GM12878 (cell line): ENCODE results near the gene FRRS1L. TPM values are rescaled to one million over a fixed set of nuclear protein-coding genes. Genes with fewer than 3 reads are reported as not detected.

Experiments used
- ATAC-seq: fragments of 200-7000 bp; cut with Tn5 transposase; 3 replicates; pipeline ENCODE4 v1.9.1; 2020; ENCODE audit warnings: mild to moderate bottlenecking, moderate library complexity
- BruUV-seq: library from RNA; stranded (reverse); fragments of 400-500 nt; replicated peaks from 2 replicates; lab custom pipeline; 2021; lab: Mats Ljungman, UMichigan
- CTCF ChIA-PET: fragments of 300-600 bp; sonication (Branson Sonifier 250); formaldehyde crosslinking; extraction: SDS; loops from one replicate; lab custom pipeline; 2021; ENCODE audit warnings: inconsistent platforms; lab: Yijun Ruan, JAX
- POLR2A ChIA-PET: fragments of 350-600 bp; formaldehyde crosslinking; extraction: SDS; loops from one replicate; lab custom pipeline; 2021; ENCODE audit warnings: inconsistent platforms; lab: Charles Lee
- RAD21 ChIA-PET: fragments of 300-600 bp; sonication (Branson Sonifier 250); formaldehyde crosslinking; loops from one replicate; lab custom pipeline; 2023; ENCODE audit warnings: antibody characterized with exemption; ENCODE audit not compliant: unreplicated experiment; lab: Charles Lee
- SMC1A ChIA-PET: fragments of 300-600 bp; sonication (Branson Sonifier 250); formaldehyde crosslinking; loops from one replicate; lab custom pipeline; 2023; ENCODE audit not compliant: unreplicated experiment, uncharacterized antibody; lab: Charles Lee
- DNase-seq: peaks from one replicate; pipeline ENCODE4 v3.0.0-alpha.2; 2011; ENCODE audit warnings: low read depth, low spot score
- FAIRE-seq: peaks from 3 replicates; lab custom pipeline; 2011; peaks lifted over from hg19 to GRCh38; lab: Jason Lieb, UNC
- H2AFZ ChIP-seq: 2 replicates; pipeline ENCODE4 v1.6.0; 2011; ENCODE audit warnings: low read depth, low read length, control low read depth; ENCODE audit not compliant: control insufficient read depth
- H3K27ac ChIP-seq: 2 replicates; pipeline ENCODE4 v1.5.1; 2011; ENCODE audit warnings: control low read depth; ENCODE audit not compliant: control insufficient read depth, insufficient read depth
- H3K27me3 ChIP-seq, 2 experiments: replicated peaks in 1 of 2; 2 replicates each; pipeline versions ENCODE4 v1.6.0 to v1.6.1; 2011; ENCODE audit warnings: low read length in 1 of 2; ENCODE audit not compliant: control insufficient read depth in 2 of 2, insufficient read depth in 2 of 2
- H3K36me3 ChIP-seq, 2 experiments: 2 replicates each; pipeline ENCODE4 v1.5.1; 2011; ENCODE audit warnings: low read length in 1 of 2; ENCODE audit not compliant: control insufficient read depth in 2 of 2, insufficient read depth in 2 of 2
- H3K4me1 ChIP-seq: 2 replicates; pipeline ENCODE4 v1.6.1; 2011; ENCODE audit warnings: mild to moderate bottlenecking, low read length, moderate library complexity, mixed read lengths; ENCODE audit not compliant: control insufficient read depth, insufficient read depth
- H3K4me2 ChIP-seq: 2 replicates; pipeline ENCODE4 v1.6.0; 2011; ENCODE audit warnings: control low read depth; ENCODE audit not compliant: control insufficient read depth, insufficient read depth
- H3K4me3 ChIP-seq: fragments of 200-600 bp; sonication (generic); 2 replicates; pipeline ENCODE4 v1.5.1; 2016
- H3K79me2 ChIP-seq: 2 replicates; pipeline ENCODE4 v1.6.0; 2011; ENCODE audit warnings: low read length; ENCODE audit not compliant: control insufficient read depth, insufficient read depth
- H3K9ac ChIP-seq: 2 replicates; pipeline ENCODE4 v1.8.0; 2011; ENCODE audit warnings: low read length, control low read depth, mixed read lengths; ENCODE audit not compliant: control insufficient read depth, insufficient read depth
- H3K9me3 ChIP-seq: replicated peaks from 3 replicates; pipeline ENCODE4 v1.5.1; 2011; ENCODE audit warnings: mild to moderate bottlenecking, low read length; ENCODE audit not compliant: control insufficient read depth, insufficient read depth
- H4K20me1 ChIP-seq: 2 replicates; pipeline ENCODE4 v1.6.0; 2011; ENCODE audit not compliant: control insufficient read depth, insufficient read depth
- ATF3 ChIP-seq: IDR thresholded peaks from 2 replicates; pipeline ENCODE4 v1.6.1; 2011; ENCODE audit warnings: low read depth, mild to moderate bottlenecking, low read length, moderate library complexity, borderline replicate concordance; ENCODE audit errors: extremely low read depth
- CBX5 ChIP-seq: sonication (generic); IDR thresholded peaks from 2 replicates; pipeline ENCODE4 v1.6.1; 2016; ENCODE audit warnings: low read depth, moderate library complexity, mild to moderate bottlenecking, inconsistent platforms
- CHD4 ChIP-seq: fragments of 200-600 bp; sonication (generic); IDR thresholded peaks from 2 replicates; pipeline ENCODE4 v1.6.1; 2016; ENCODE audit warnings: mild to moderate bottlenecking
- GABPA ChIP-seq: IDR thresholded peaks from 2 replicates; pipeline ENCODE4 v1.6.1; 2014; ENCODE audit warnings: antibody characterized with exemption, low read depth, mild to moderate bottlenecking, inconsistent platforms
- IRF5 ChIP-seq: fragments of 450-650 bp; IDR thresholded peaks from 2 replicates; pipeline ENCODE4 v1.6.1; 2017; ENCODE audit warnings: borderline replicate concordance
- MYC ChIP-seq: IDR thresholded peaks from 2 replicates; pipeline ENCODE4 v1.6.1; 2011; ENCODE audit warnings: mild to moderate bottlenecking, low read length, moderate library complexity, inconsistent platforms; ENCODE audit not compliant: insufficient read depth, insufficient replicate concordance, insufficient read length, severe bottlenecking
- NBN ChIP-seq: fragments of 450-650 bp; IDR thresholded peaks from 2 replicates; pipeline ENCODE4 v1.6.1; 2016
- NRF1 ChIP-seq: conservative IDR thresholded peaks from 2 replicates; pipeline ENCODE4 v1.6.1; 2011; ENCODE audit warnings: mild to moderate bottlenecking, low read depth, low read length, improper control_type of control experiment
- POLR2AphosphoS2 ChIP-seq: IDR thresholded peaks from 2 replicates; pipeline ENCODE4 v1.6.1; 2011; ENCODE audit warnings: low read depth, mild to moderate bottlenecking, low read length, improper control_type of control experiment, moderate library complexity
- POLR2AphosphoS5 ChIP-seq: IDR thresholded peaks from 2 replicates; pipeline ENCODE4 v1.6.1; 2011; ENCODE audit warnings: mild to moderate bottlenecking, low read length, inconsistent platforms
- SIN3A ChIP-seq: IDR thresholded peaks from 2 replicates; pipeline ENCODE4 v1.6.1; 2012; ENCODE audit warnings: low read depth, low read length, improper control_type of control experiment
- TARDBP ChIP-seq: IDR thresholded peaks from 2 replicates; pipeline ENCODE4 v1.6.1; 2016; ENCODE audit warnings: borderline replicate concordance
- TBL1XR1 ChIP-seq: IDR thresholded peaks from 2 replicates; pipeline ENCODE4 v1.6.1; 2012; ENCODE audit warnings: low read depth, low read length, improper control_type of control experiment
- TCF12 ChIP-seq: IDR thresholded peaks from 2 replicates; pipeline ENCODE4 v1.6.1; 2011; ENCODE audit warnings: low read depth, mild to moderate bottlenecking, low read length
- WRNIP1 ChIP-seq: IDR thresholded peaks from 2 replicates; pipeline ENCODE4 v1.6.1; 2011; ENCODE audit warnings: low read depth, low read length, improper control_type of control experiment, borderline replicate concordance
- WGBS: methylation state at CpG from one replicate; pipeline ENCODE4 v1.1.6; 2016; ENCODE audit warnings: low lambda C conversion rate; ENCODE audit not compliant: insufficient replicate concordance, insufficient coverage; ENCODE audit errors: missing lambda C conversion rate; 5-methylcytosine and 5-hydroxymethylcytosine counted together
- in situ Hi-C: fragments of 300-500 bp; cut with MboI; formaldehyde crosslinking; loops from 9 replicates; pipeline ENCODE4 v1.14.3; 2018; ENCODE audit warnings: mixed read lengths
- intact Hi-C: fragments of 100-400 bp; cut with micrococcal nuclease; formaldehyde crosslinking; loops from one replicate; pipeline ENCODE4 v1.14.2; 2022; ENCODE audit not compliant: unreplicated experiment
- polyA plus RNA-seq, 11 experiments: library from polyadenylated mRNA; depleted of rRNA in 4 of 11; unstranded in 6 of 11; stranded (reverse) in 5 of 11; fragments of >200 nt; fragmentation: Nextera tagmentation in 4 of 11; fragmentation: Illumina TruSeq in 1 of 11; extraction: Ambion mirVana in 4 of 11; extraction: Trizol in 1 of 11; gene quantifications; 1 replicate in 1 of 11; 2 replicates in 10 of 11; pipeline versions ENCODE4 v1.2.1 to v1.2.3, GENCODE V29; 2011 to 2016; ENCODE audit warnings: inconsistent platforms in 2 of 11, missing spikeins in 2 of 11, low read depth in 1 of 11
- total RNA-seq, 4 experiments: library from RNA; depleted of rRNA in 3 of 4; stranded (reverse); fragments of >200 nt in 3 of 4; fragmentation: Illumina TruSeq in 1 of 4; extraction: Trizol in 1 of 4; gene quantifications; 2 replicates each; pipeline versions ENCODE4 v1.2.1 to v1.2.3, GENCODE V29; 2013 to 2021
- TF ChIP-seq, protein P1 (sequence below): IDR thresholded peaks from 2 replicates; pipeline ENCODE4 v1.6.1; 2012; ENCODE audit warnings: mild to moderate bottlenecking, low read depth, low read length

The FRRS1L gene
- total and polyA plus RNA-seq, 10 of the 15 experiments (the other 5 are each of a cell fraction or from before 2014, with no cell fraction given), result not detected

GRCh38 chr9:109124121-109124520 lies 42.9 kb downstream of the FRRS1L start:
- in situ Hi-C loops, result no loop called here
- no peak overlapping the region for H3K4me2 ChIP-seq
- 91% methylated on average over 2 of the region's 2 CpGs for WGBS
- TF ChIP-seq TARDBP (no peak), POLR2AphosphoS5 (no peak), ATF3 (no peak), CHD4 (no peak), TBL1XR1 (no peak), CBX5 (no peak), NBN (no peak), IRF5 (no peak), WRNIP1 (no peak), POLR2AphosphoS2 (no peak), MYC (no peak), SIN3A (no peak), TCF12 (no peak), NRF1 (no peak), GABPA (no peak)
- TF ChIP-seq, protein P1, sequence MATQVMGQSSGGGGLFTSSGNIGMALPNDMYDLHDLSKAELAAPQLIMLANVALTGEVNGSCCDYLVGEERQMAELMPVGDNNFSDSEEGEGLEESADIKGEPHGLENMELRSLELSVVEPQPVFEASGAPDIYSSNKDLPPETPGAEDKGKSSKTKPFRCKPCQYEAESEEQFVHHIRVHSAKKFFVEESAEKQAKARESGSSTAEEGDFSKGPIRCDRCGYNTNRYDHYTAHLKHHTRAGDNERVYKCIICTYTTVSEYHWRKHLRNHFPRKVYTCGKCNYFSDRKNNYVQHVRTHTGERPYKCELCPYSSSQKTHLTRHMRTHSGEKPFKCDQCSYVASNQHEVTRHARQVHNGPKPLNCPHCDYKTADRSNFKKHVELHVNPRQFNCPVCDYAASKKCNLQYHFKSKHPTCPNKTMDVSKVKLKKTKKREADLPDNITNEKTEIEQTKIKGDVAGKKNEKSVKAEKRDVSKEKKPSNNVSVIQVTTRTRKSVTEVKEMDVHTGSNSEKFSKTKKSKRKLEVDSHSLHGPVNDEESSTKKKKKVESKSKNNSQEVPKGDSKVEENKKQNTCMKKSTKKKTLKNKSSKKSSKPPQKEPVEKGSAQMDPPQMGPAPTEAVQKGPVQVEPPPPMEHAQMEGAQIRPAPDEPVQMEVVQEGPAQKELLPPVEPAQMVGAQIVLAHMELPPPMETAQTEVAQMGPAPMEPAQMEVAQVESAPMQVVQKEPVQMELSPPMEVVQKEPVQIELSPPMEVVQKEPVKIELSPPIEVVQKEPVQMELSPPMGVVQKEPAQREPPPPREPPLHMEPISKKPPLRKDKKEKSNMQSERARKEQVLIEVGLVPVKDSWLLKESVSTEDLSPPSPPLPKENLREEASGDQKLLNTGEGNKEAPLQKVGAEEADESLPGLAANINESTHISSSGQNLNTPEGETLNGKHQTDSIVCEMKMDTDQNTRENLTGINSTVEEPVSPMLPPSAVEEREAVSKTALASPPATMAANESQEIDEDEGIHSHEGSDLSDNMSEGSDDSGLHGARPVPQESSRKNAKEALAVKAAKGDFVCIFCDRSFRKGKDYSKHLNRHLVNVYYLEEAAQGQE, result no peak
- peaks cover 7% of the 10 kb centered on the region; the same call in 1 of the 2 replicates for H3K4me1 ChIP-seq
- no peak for FAIRE-seq
- intact Hi-C loops, result no loop called here
- H3K79me2 ChIP-seq, result peaks cover 6% of the 10 kb centered on the region
- H3K4me3 ChIP-seq, result no peak overlapping the region
- H2AFZ ChIP-seq, result no peak overlapping the region
- no peaks in the 10 kb centered on the region for H3K27me3 ChIP-seq
- H3K36me3 ChIP-seq, result no peaks in the 10 kb centered on the region
- no peaks in the 10 kb centered on the region for H3K9me3 ChIP-seq
- no peak for ATAC-seq
- ChIA-PET CTCF (interaction anchor here (0.5 kb wide), 1 partner anchor 45 kb away, joined by 3 read pairs; no protein-coding TSS in a partner anchor), POLR2A (interaction anchor here (1.5 kb wide), 1 partner anchor 10 kb away, joined by 3 read pairs; no protein-coding TSS in a partner anchor), SMC1A (interaction anchor here (0.5 to 1.1 kb wide), 4 partner anchors 15 to 183 kb away, joined by 3 to 5 read pairs (median 4); no protein-coding TSS in a partner anchor), RAD21 (no interaction called here)
- no peak for DNase-seq
- no TSS peak for BruUV-seq
- H3K9ac ChIP-seq, result no peak overlapping the region
- no peak overlapping the region for H3K27ac ChIP-seq
- no peaks in the 10 kb centered on the region for H4K20me1 ChIP-seq
